Chondrocyte (in vitro differentiated cells): Measurements from ENCODE around the gene PLA2G4B. TPM values are rescaled to one million over a fixed set of nuclear protein-coding genes. Genes with fewer than 3 reads are reported as not detected.

ENCODE experiments used
- DNase-seq: peaks from one replicate; pipeline ENCODE4 v3.0.0; 2021; ENCODE audit warnings: mixed read lengths, low spot score
- H3K27ac Mint-ChIP-seq: one replicate; pipeline ENCODE4 v1.8.0; 2021; ENCODE audit warnings: mild to moderate bottlenecking, moderate library complexity, mixed read lengths; ENCODE audit not compliant: unreplicated experiment
- H3K27me3 Mint-ChIP-seq: 2 replicates; pipeline ENCODE4 v1.8.0; 2021; ENCODE audit warnings: low read depth, mixed read lengths
- H3K36me3 Mint-ChIP-seq: 2 replicates; pipeline ENCODE4 v1.8.0; 2021; ENCODE audit warnings: low read depth, mixed read lengths
- H3K4me1 Mint-ChIP-seq: 2 replicates; pipeline ENCODE4 v1.8.0; 2021; ENCODE audit warnings: low read depth, mild to moderate bottlenecking, mixed read lengths
- H3K4me3 Mint-ChIP-seq: one replicate; pipeline ENCODE4 v1.8.0; 2021; ENCODE audit warnings: mild to moderate bottlenecking, moderate library complexity, mixed read lengths; ENCODE audit not compliant: unreplicated experiment
- H3K9me3 Mint-ChIP-seq: 2 replicates; pipeline ENCODE4 v1.8.0; 2021; ENCODE audit warnings: low read depth, mixed read lengths
- CTCF ChIP-seq: fragments of 200-600 bp; sonication (generic); IDR thresholded peaks from 2 replicates; pipeline ENCODE4 v1.5.0; 2021; ENCODE audit warnings: antibody characterized with exemption, mild to moderate bottlenecking, moderate library complexity
- total RNA-seq: library from RNA; stranded (reverse); gene quantifications from 3 replicates; pipeline ENCODE4 v1.2.1, GENCODE V29; 2021

PLA2G4B gene
- total RNA-seq, 1 donor from 2014 or later, result 3.4 TPM

DNA sequence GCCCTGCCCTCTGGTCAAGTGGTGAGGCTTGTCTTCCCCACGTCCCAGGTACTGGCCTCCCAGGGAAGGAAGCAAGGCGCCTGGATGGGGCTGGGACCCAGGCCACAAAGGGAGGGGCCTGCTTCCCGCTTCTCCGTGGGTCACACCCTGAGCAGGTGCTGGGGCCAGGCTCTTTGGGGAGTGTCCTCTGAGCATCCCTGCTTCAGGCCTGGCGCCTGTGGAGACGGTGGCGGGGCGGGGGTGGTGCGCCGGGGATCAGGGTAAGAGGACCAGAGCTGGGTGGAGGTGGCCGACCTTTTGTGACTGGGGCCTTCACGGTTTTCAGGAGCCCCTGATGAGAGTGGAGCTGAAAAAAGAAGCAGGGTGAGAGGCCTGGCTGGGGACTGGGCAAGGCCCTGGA is 3.6 kb downstream of the PLA2G4B start:
- H3K4me3 Mint-ChIP-seq, result no peak overlapping the region
- H3K27ac Mint-ChIP-seq, result no peak overlapping the region
- no peak for DNase-seq
- H3K36me3 Mint-ChIP-seq, result peaks cover 5% of the 10 kb centered on the region
- no peaks in the 10 kb centered on the region for H3K4me1 Mint-ChIP-seq
- H3K9me3 Mint-ChIP-seq, result no peaks in the 10 kb centered on the region
- no peaks in the 10 kb centered on the region for H3K27me3 Mint-ChIP-seq
- TF ChIP-seq CTCF, result no peak

GRCh38 chr15:41843571-41843970 is 4.9 kb downstream of the PLA2G4B start:
- H3K9me3 Mint-ChIP-seq, result no peaks in the 10 kb centered on the region
- no peaks in the 10 kb centered on the region for H3K27me3 Mint-ChIP-seq
- H3K4me3 Mint-ChIP-seq, result no peak overlapping the region
- H3K4me1 Mint-ChIP-seq, result no peaks in the 10 kb centered on the region
- no peak overlapping the region for H3K27ac Mint-ChIP-seq
- H3K36me3 Mint-ChIP-seq, result peaks cover 12% of the 10 kb centered on the region
- no peak for TF ChIP-seq CTCF
- no peak for DNase-seq

- Mint-ChIP-seq H3K36me3 (peaks cover 14% of the 10 kb centered on the region), H3K9me3 (no peaks in the 10 kb centered on the region), H3K4me1 (no peaks in the 10 kb centered on the region), H3K27me3 (no peaks in the 10 kb centered on the region), H3K4me3 (no peak overlapping the region), H3K27ac (no peak overlapping the region)
- TF ChIP-seq CTCF, result no peak
- DNase-seq, result no peak
Observed at GRCh38 chr15:41844814-41845213, 6.2 kb downstream of the PLA2G4B start.

DNA sequence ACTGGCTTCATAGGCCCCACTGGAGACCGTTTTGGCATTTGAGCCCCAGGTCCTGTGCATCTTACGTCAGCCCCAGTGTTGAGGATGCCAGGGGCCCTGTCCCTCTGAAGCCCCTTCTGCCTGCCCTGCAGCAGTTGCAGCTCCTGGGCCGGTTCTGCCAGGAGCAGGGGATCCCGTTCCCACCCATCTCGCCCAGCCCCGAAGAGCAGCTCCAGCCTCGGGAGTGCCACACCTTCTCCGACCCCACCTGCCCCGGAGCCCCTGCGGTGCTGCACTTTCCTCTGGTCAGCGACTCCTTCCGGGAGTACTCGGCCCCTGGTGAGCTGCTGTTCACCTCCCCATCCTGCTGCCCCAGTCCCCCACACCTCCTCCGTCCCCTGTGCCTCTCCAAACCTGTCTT is 8.6 kb downstream of the PLA2G4B start:
- no peak for DNase-seq
- Mint-ChIP-seq H3K27me3 (no peaks in the 10 kb centered on the region), H3K4me3 (no peak overlapping the region), H3K36me3 (peaks cover 15% of the 10 kb centered on the region), H3K27ac (no peak overlapping the region), H3K4me1 (no peaks in the 10 kb centered on the region), H3K9me3 (no peaks in the 10 kb centered on the region)
- TF ChIP-seq CTCF, result no peak

- Mint-ChIP-seq H3K4me3 (no peak overlapping the region), H3K9me3 (no peaks in the 10 kb centered on the region), H3K4me1 (no peaks in the 10 kb centered on the region), H3K27me3 (no peaks in the 10 kb centered on the region), H3K36me3 (peaks cover 15% of the 10 kb centered on the region), H3K27ac (no peak overlapping the region)
- DNase-seq, result no peak
- no peak for TF ChIP-seq CTCF
Observed at GRCh38 chr15:41847981-41848380, 9.3 kb downstream of the PLA2G4B start.
